RCC 7860 (cell line): Measurements from ENCODE around the gene SIRPG.
"Not testable (repeated sequence)": the region's sequence is repeated elsewhere in the genome, so short reads cannot be mapped to it uniquely, and the experiment has no call there.

ENCODE experiments used
- DNase-seq: peaks from one replicate; pipeline ENCODE4 v3.0.0-alpha.2; 2015; ENCODE audit warnings: low spot score
- FAIRE-seq: peaks from 2 replicates; lab custom pipeline; 2012; peaks lifted over from hg19 to GRCh38; lab: Jason Lieb, UNC

SIRPG gene

DNA sequence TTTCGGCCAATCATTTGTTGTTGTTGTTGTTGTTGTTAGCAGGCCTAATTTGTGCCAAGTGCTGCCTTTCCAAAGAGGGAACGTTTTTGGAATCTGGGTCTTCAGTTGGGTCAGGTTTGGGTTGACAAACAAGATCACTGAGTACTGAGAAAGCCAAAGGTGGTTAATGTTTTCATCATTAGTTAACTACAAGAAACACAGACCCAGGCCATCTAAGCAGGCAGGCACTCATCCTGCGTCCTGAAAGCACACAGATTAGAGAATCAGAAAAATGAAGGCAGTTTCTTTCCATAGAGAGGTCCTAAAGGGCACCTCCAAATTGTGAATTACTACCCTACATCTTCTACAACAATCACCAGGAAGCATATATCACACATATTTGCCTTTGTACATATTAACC, 15.1 kb upstream of the SIRPG start:
- DNase-seq (no peak), FAIRE-seq (no peak)

DNA sequence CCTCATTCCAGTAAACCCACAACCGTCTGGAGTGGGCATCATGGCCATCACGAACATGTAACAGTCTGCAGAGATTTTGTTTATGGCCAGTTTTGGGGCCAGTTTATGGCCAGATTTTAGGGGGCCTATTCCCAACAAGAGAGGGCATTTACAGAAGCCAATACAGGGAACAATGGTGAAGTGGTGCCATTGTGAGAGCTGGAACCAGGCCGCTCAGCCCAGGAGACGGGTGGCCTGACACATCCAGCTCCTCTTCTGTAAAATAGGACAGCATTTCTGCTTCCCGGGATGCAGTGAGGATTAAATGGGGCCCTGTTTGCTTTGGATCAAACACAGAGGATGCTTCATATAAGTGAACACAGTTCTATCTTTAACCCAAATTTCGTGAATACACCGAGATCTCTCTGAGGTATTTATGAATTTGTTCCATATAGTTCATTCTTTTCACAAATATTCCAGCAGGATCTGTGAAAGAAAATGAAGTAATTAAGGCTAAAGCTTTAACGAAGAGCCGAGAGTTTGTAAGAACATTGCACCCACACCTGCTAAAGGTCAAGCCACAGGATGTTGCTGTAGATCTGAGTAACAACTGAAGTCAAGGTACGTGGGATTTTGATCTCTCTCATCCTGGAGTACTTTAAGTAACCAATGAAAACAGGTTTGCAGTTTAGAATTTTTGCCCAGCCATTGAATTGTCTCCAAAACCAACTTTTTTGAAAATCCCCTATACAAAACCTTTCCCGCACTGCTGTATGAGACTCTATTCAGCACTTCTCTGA, 14.5 kb upstream of the SIRPG start:
- no peak for FAIRE-seq
- no peak for DNase-seq

DNA sequence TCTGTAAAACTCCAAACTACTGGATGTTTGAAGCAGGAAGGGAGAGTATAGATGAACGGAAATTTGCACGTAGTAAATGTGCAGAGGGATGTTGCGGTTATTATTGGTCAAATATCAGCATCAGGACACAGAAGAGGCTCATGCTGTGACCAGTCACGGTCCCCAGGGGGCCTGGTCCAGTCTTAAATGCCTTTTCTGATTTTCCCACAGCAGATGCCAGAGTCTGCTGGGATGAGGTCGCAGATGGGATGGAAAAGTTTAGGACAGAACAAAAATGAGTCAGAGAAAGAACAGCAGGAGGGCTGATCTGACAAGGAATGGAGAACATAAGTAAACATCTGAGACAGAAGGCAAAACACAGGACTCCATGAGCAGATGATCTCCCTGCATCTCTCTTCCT, 11.7 kb upstream of the SIRPG start:
- DNase-seq = no peak
- no peak for FAIRE-seq

DNA sequence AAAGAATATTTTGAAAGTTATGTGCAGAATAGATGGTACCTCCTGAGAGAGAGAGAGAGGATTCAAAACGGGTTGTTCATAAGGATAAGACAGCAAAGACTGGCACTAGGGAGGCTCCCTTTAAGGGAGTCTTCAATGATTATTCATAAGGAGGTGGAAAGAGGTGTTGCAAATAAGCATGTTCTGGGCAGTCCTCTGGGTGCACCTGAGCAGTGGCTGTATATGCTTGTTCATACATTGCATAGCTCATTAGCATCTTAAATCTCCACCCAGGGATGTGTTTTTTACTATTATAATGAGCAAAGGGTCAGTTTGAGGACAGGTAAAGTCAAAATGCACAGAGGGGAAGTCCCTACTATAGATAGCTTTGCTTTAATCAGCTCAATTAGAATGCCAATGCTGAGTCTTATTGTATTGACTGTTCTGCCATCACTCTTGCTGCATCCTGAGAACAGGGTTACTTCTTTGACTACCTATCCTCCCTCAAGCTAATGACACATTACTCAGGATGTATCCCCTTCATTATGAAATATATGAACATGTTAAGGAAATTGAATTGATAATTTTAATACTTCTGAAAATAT, 10.0 kb upstream of the SIRPG start:
- FAIRE-seq (no peak), DNase-seq (no peak)

DNA sequence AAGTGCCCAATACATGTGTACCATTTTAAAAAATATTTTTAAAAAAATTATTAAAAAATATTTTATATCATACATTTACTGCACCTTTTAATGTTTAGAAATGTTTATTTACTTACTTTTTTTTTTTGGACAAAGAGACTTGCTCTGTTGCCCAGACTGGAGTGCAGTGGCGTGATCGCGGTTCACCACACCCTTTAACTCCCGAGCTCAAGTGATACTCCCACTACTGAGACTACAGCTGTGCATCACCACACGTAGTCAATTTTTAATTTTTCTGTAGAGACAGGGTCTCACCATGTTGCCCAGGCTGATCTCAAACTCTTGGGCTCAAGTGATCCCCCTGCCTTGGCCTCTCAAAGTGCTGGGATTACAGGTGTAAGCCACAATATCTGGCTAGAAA, 9.2 kb upstream of the SIRPG start:
- FAIRE-seq = no peak

DNA sequence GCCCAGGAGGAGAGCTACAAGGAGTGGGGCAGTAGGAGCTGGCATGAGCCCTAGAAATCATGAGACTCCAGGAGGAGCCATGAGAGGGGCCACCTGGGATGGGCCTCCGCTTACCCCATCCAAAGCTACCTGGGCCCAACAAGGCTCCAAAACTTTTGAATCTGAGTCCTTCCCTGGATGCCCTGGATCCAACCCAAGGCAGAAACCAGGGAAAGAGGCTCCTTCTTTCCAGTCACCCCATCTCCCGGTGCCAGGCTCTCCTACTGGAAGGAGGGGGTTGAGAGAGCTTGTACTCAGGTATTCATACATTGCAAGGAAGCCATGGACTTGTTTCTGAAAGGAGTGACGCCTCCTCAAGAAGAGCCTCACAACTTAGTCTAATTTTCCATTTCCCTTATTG, 7.8 kb upstream of the SIRPG start:
- DNase-seq = no peak
- no peak for FAIRE-seq

More for the DNA sequence above, 9.2 kb upstream of the SIRPG start:
- no peak for DNase-seq

DNA sequence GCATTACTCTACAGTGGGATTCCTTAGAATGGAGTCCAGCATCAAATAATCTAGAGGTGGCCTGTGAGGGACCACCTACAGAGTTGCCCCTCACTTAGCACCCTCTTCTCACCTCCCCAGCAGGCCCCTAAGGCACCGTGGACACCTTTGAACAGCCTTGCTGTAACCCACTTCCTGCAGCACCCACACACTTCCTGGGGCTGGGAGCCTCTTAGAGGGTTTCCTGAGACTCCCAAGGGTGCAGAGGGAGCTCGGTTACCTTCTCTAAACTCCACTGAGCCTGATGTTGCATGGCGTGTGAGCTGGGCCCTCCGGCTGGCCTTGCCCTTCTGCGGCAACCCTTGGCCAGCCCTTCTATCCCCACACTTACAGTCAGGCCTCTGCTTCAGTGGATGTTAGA, 7.3 kb upstream of the SIRPG start:
- FAIRE-seq (no peak), DNase-seq (no peak)

DNA sequence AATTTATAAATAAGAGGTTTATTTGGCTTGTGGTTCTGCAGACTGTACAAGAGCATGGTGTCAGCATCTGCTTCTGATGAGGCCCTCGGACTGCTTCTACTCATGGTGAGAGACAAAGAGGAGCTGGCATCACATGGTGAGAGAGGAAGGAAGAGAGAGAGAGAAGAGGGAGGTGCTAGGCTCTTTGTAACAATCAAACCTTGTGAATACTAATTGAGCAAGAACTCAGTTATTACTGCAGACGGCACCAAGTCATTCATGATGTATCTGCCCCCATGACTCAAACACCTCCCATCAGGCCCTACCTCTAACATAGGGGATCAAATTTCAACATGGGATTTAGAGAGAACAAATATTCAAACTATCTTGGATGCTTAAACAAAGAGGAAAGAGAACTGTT, 6.3 kb upstream of the SIRPG start:
- no peak for DNase-seq
- FAIRE-seq = no peak

DNA sequence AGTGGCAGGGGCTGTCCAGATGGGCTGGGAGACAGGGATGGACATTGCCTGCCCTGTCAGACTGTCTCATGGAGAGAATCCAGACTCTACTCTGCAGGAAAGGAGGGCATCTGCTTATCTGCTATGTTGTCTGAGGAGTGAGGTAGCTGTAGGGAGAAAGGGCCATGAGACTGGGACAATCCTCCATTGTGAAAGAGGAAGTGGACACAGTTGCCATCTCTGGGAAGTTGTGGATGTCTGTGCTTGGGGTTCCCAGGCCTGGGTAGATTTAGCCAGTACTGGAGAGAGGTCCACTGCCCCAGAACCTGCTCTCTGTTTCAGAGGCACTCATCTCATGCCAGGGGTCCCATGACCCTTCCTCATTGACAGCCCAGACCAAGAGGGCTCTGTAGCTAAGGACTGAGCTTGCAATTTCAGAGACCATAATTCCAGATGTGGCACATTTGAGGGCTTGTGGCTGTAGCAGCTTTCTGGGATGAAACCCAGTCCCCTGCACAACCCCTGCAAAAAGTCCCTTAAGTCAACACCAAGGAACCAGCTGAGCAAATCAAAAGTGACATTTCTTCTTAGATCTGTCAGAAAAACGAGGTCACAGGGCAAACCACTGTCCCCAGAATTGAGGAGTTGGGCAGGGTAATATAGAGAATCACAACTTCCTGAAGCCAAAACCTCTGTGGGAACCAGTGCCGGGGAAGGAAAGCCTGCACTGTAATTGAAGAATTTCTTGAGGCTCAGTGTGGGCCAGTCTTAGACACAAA, 4.1 kb upstream of the SIRPG start:
- FAIRE-seq = no peak
- no peak for DNase-seq

DNA sequence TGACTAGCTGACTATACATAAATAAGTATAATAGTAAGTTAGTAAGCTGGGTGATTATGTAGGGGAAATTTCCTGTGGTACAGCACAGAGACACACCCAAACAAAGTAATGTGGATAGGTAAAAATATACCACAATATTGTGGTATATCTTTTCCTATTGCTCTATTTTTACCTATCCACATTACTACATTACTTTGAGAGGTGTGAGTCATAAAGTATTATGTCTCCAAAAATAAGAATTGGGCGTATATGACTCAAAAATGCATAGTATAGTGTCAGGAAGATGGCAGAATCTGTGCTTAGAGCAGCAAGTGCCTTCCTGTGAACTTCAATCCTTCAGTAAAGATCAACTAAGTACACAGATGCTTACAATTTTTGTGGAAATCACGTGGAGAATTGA, 2.7 kb upstream of the SIRPG start:
- DNase-seq = no peak
- no peak for FAIRE-seq

DNA sequence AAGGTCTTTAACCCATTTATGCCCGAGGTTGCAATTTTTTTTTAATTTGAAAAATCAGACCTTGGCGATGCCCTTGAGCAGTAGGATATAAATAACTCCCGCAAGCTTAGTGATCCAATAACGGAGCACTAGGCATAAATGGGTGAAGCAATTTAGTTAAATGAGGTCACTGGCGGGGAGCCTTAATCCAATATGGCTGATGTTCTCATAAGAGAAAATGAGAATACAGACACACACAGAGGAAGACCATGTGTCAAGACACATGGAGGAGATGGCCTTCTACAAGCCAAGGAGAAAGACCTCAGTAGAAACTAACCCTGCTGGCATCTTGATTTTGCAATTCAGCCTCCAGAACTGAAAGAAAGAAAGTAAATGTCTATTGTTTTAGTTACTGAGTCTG, 735 bp downstream of the SIRPG start:
- FAIRE-seq = no peak
- DNase-seq = no peak

DNA sequence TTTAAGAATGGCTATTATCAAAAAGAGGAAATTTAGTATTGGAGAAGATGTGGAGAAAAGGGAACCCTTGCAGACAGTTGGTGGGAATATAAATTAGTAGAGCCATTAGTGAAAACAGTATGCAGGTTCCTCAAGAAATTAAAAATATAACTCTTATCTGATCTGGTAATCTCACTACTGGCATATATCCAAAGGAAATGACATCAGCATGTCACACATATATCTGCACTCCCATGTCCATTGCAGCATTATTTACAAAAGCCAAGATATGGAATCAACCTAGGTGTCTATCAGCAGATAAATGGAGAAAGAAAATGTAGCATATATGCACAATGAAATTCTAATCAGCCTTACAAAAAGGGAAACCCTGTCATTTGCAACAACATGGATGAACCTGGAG, 2.6 kb downstream of the SIRPG start:
- no peak for DNase-seq
- no peak for FAIRE-seq

DNA sequence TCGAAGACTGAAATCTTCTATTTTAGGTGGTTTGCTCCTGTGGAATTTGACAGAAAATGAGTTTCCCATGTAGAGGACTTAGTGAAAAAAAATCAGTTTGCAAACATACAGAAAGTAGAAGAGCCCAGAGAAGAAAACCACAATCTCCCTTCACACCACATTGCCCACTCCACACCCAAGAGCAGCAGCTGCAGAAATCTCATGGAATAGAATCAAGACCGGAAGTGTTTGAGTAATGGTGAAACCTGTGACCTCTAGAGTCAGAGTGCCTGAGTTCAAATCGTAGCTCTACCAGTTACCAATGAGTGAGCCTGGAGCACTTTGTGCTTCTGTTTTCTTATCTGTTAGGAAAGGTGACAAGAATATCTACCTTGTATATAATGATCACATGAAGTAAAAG, 4.6 kb downstream of the SIRPG start:
- no peak for FAIRE-seq

DNA sequence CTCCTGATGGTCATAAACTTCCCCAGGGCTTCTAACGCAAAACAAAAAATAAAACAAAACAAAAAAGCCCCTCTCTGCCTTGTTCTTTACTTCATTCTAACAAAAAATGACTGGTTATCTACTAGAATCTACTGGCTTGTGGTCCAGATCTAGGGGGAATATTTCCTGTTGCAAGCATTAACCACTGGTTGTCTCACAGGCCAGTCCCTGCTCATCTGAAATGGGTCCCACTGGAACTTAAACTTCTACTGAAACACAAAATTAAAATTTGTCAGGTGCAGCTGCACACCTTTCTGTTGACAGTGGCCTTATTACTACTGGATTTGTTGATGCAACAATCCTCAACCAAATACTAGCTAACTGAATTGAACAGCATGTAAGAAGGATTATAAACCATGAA, 5.5 kb downstream of the SIRPG start:
- DNase-seq (no peak), FAIRE-seq (no peak)

More for the DNA sequence above, 4.6 kb downstream of the SIRPG start:
- DNase-seq = no peak

DNA sequence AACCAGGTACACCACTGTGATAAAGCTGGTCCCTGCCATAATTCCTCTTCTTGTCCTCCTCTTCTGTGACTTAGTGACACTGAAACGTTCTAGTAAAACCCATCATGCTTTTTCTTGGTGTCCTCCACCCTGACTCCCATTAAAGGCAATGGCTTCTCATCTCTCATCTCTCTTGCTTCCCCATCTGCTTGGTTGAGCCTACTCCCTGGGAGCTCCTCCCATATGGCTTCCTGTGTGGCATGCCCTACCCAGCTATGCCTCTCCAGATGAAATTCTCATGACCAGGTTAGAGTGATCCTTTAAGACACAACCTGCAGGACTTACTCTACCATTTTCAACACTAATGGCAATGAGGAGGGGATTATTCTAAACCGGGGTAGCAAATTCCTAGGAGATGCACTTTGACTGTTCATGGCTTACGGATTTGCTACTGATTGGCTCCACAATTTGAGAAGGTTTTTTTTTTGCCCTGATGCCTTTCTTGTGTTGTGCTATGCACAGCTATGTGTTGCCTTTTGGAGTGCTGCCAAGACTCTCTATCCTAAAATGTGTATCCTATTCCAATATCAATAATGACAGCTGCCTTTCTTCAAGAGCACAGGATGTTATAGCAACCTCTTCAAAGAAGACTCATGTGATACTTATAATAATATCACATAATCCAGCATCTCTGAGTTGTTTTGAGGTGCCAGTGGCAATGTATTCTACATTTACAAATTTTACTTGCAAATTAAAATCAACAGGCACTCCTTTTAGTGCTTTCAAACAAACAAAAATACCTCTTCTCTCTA, 6.1 kb downstream of the SIRPG start:
- FAIRE-seq (no peak), DNase-seq (no peak)

DNA sequence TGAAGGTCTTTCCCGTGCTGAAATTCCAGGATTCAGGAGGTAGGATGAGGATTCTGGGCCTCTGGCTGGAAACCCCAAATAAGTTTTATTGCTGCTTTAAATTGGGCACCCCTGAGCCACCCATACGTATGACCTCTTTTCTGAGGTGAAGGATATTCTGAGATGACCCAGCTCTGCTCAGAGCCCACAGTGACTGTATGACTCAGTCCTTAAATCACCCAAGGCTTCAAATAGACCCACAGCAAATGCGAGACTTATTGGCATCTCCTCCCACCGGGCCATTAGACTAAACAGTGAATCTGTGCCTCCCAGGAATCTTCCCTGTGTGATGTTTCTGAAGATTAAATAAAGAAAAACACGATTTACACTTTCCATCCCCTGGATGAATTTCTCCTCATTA, 9.5 kb downstream of the SIRPG start:
- no peak for FAIRE-seq
- no peak for DNase-seq

DNA sequence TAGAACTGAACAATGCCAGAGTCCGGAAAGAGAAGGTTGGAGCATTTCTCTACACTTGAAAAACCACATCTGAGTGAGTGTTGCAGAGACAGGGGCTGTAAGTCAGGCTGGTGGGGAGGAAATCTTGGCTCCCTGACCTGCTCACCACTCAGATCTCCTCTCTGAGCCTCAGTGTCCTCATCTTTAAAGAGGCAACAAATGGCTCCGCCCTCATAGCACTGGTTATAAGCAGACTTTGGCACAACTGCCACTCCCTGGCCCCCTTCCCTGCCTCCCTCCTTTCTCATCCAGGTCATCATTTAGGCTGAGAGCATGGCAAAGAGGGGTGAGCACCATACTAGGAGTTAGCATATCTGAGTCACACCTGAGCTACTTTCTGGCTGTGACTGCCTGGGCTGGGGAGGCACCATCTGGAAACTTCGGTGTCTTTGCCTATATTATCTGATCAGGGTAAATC, 10.6 kb downstream of the SIRPG start:
- no peak for DNase-seq
- FAIRE-seq = no peak

DNA sequence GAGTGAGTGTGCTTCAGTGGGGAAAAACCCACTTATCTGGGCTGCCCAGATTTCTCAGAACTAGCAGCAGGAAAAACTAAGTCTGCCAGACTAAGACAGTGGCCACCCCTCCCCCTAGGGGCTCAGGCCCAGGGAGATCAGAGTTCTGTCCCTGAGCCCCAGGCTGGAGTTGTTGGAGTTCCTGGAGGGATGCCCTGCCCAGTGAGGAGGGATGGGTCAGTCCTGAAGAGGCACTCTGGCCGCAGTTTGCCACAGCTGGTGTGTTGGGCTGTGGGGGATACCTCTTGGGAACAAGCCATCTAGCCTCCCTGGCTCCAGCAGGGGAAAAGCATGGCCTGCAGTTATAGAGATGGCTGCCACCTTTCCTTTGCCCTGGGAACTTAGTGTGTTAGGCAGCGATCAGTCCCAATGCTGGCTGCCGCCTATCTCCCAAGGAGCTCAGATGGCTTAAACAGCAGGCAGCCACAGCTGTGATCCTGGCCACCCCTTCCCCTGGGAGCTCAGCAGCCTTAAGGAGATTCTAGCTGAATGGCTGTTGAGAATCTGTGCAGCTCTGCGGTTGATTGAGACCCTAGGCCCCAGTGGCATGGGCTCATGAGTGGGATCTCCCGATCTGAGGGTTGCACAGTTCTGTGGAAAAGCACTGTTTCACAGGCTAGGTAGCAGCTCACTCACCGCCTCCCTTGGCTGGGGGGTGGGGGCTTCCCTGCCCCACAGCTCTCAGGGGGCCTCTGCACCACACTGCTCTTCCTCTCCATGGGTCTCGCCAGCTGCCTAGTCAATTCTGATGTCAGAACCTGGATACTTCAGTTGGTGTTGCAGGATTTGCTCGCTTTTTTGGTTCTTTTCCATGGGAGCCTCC, 13.2 kb downstream of the SIRPG start:
- FAIRE-seq (no peak), DNase-seq (no peak)

DNA sequence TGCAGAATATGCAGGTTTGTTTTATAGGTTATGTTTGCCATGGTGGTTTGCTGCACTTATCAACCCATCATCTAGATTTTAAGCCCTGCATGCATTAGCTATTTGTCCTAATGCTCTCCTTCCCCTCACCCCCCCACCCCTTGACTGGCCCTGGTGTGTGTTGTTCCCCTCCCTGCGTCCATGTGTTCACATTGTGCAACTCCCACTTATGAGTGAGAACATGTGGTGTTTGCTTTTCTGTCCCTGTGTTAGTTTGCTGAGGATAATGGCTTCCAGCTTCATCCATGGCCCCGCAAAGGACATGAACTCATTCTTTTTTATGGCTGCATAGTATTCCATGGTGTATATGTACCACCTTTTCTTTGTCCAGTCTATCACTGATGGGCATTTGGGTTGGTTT, 18.9 kb downstream of the SIRPG start:
- FAIRE-seq = not testable (repeated sequence)

DNA sequence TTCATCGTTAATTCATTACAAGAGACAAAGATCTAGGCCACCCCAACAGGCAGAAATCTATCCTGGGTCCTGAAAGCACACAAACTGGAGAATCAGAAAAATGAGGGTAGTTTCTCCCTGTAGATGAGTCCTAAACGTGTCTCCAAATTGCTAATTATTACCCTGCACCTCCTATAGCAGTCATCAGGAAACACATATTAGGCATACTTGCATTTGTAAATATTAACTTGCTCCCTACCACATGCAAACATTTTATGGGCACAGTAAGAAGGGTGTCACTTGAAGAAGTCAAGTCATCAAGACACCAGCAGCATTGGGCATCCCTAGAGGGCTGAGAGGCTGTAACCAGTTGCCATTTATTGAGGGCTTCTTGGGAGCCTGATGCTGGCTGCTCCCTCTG, 19.8 kb downstream of the SIRPG start:
- no peak for FAIRE-seq
- no peak for DNase-seq

More for the DNA sequence above, 18.9 kb downstream of the SIRPG start:
- DNase-seq = not testable (repeated sequence)
